Medulla oblongata (tissue), 1 donor: ENCODE data around the gene ZMYM2.

Experiments used
- DNase-seq: peaks from one replicate; pipeline ENCODE4 v3.0.0-alpha.2; 2015; ENCODE audit errors: extremely low spot score

ZMYM2 gene

DNA sequence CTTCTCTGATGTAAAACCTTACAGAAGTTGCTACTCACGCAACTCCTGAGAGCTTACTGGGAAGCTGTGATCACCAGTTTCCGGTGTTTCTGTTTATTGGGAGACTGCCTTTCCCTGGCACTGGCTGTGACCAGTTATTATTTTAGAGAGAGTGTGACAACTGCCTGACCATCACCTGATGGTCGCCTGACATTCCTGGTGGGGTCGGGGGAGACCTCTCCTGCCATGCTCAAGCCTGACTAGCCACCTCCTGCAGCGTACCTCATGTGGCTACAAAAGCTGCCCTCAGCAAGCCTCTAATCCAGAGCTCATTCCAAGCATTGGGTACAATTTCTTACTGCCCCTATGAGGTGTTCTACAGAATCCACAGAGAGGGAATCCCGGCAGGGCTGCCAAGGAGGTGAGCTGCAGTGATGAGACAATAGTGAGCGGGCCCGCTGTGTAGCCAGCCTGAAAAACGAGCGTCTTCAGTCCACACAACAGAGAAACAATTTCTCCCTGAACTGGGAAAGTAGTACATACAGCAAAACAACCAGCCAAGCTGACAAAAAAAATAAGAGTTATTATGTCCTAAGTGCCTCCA is 173.6 kb downstream of the ZMYM2 start:
- no peak for DNase-seq

DNA sequence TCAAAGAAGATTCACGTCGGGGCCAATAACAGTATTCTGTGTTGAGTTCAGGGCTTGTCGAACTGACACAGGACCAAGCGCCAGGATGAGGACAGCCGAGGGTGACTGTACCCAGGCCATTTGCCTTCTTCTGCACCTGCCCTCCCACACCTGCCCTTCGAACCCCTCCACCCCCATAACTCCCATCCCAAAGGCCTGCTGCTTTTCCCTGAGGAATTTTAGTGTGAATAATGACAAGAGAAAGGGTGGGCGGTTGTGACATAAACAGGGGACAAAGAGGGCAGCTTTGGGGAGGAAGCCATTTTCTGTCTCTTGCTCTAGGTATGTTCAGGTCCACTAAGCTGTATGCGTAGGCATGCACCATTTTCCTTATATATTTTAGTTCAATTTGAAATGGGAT is 176.2 kb downstream of the ZMYM2 start:
- no peak for DNase-seq

DNA sequence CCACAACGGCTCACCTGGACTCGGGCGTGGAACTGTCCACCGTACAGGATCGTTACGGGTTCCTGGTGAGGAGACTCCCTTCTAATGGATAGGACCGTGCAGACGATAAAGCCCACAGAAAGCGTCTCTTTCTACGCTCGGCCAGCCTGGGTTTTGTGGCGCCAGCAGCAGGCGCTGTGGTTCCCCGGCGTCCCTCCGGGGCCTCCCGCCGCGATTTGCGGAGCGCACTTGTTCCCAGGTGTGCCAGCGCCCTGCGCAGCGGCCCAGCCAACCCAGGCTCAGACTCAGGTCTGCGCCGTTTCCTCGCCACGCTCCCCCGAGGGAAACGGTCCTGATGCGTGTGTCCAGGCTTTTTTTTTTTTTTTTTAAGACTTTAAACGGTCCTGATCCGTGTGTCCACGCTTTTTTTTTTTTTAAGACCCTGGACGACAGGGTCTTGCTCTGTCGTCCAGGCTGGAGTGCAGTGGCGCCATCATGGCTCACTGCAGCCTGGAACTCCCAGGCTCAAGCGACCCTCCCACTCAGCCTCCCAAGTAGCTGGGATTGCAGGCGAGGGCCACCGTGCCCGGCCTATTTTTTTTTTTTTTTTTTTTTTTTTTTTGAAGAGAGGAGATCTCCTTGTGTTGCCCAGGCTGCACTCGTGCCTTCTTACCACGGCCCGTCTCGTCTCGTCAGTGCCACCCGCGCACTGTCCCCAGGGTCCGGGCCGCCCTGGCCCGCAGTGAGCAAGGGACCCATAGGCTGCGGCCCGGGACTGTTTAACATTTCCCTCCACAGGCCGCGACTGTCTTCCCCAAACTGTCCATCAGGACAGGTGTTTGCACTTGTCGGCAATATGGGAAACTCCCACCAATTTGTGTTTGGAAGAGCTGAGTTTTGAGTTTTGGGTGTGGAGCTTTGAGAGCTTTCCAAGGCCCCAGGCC is 178.5 kb downstream of the ZMYM2 start:
- no peak for DNase-seq

DNA sequence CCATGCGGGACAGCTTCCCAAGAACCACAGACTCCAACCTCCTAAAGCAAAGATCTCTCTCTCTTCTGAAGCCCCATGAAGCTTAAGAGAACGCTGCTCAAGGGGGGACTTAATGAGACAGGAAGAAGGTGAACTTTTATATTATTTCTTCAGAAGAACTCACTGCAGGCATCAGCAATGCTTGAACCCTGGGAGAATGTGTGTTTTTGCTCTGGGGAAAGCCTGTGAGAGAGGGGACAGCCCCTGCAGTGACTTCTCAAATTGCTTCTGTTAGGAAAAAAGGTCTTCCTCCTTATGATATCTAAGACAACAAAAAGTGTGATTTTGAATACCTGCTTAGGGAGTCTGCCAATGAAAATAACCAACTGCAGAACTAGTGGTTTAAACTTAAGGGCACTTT is 179.3 kb downstream of the ZMYM2 start:
- DNase-seq: no peak

DNA sequence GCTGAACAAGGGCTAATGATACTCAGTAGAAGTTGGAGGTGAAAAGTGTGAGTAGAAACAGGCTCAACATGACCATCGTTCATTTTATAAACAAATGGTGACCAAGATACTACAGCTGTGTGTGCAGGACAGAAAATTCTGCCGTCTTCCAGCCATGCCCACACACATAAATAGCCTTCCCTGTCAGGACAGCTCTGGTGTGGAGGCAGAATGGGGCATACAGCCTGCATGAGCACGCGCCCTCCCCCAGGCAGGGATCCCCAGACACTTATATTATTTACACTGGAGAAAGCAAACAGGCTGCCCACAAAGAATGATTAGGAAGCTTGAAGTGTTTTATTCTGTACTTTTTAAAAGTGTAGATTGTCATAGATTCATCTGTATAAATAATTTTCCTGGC is 182.0 kb downstream of the ZMYM2 start:
- no peak for DNase-seq
